ENCODE data around the gene PRR9. TPM values are rescaled to one million over a fixed set of nuclear protein-coding genes. Genes with fewer than 3 reads are reported as not detected.

The PRR9 gene
- total RNA-seq: 1 to 10 TPM in 1 of 7 donors, not detected in 6; 1.3 TPM
- under 1 TPM in 1 of 2 donors, not detected in 1; 0.13 TPM for polyA plus RNA-seq
- long read RNA-seq, donor 1, partial matches to known transcripts: 0 of 1 reads
- long read RNA-seq, donor 1, other reads (novel, unspliced or antisense): 0 of 1 reads
- long read RNA-seq, donor 2: 0 reads
- long read RNA-seq, donor 3: 0 reads

GRCh38 chr1:153217212-153217611 is at the start of gene PRR9:
Gene PRR9 (plus strand): TSS chr1:153217584. CDS start chr1:153218145, 561 bp downstream.
- TF ChIP-seq POLR2A (IDR thresholded peaks at IDR 0.05) (no peak), EP300 (IDR thresholded peaks at IDR 0.05) (no peak), CTCF (IDR thresholded peaks at IDR 0.05) (no peak)
- H3K4me1 ChIP-seq (ENCODE audit: insufficient read depth): peaks cover 2% of the 10 kb centered on the region
- intact Hi-C loops (cut with DNase I): no loop called here
- no peaks in the 10 kb centered on the region for H3K27me3 ChIP-seq
- no peak for DNase-seq
- no peak within 1 kb of the TSS for H3K4me3 ChIP-seq
- H3K27ac ChIP-seq: no peak within 1 kb of the TSS
- no peaks in the 10 kb centered on the region for H3K36me3 ChIP-seq
- 77 to 87% (median 86%) methylated on average over 3 of the region's 3 CpGs for WGBS, 3 donors
- no peaks in the 10 kb centered on the region for H3K9me3 ChIP-seq

- intact Hi-C loops (cut with DNase I): no loop called here
- H3K9me3 ChIP-seq: no peaks in the 10 kb centered on the region
- WGBS, 3 donors: 80 to 87% (median 87%) methylated on average over 2 of the region's 2 CpGs
- no peak overlapping the region for H3K27ac ChIP-seq
- H3K4me3 ChIP-seq: no peak overlapping the region
- no peak for DNase-seq
- no peaks in the 10 kb centered on the region for H3K27me3 ChIP-seq
- H3K4me1 ChIP-seq (ENCODE audit: insufficient read depth): no peaks in the 10 kb centered on the region
- TF ChIP-seq POLR2A (IDR thresholded peaks at IDR 0.05): no peak
- no peak for TF ChIP-seq CTCF (IDR thresholded peaks at IDR 0.05)
- TF ChIP-seq EP300 (IDR thresholded peaks at IDR 0.05): no peak
- no peaks in the 10 kb centered on the region for H3K36me3 ChIP-seq
Measured at GRCh38 chr1:153168686-153169085, 48.7 kb upstream of the PRR9 start.

- H3K36me3 ChIP-seq: no peaks in the 10 kb centered on the region
- DNase-seq: no peak
- H3K4me1 ChIP-seq (ENCODE audit: insufficient read depth): no peaks in the 10 kb centered on the region
- intact Hi-C loops (cut with DNase I): no loop called here
- H3K27ac ChIP-seq: no peak overlapping the region
- no peak overlapping the region for H3K4me3 ChIP-seq
- H3K9me3 ChIP-seq: no peaks in the 10 kb centered on the region
- TF ChIP-seq CTCF (IDR thresholded peaks at IDR 0.05): no peak
- no peak for TF ChIP-seq EP300 (IDR thresholded peaks at IDR 0.05)
- TF ChIP-seq POLR2A (IDR thresholded peaks at IDR 0.05): no peak
- no peaks in the 10 kb centered on the region for H3K27me3 ChIP-seq
Measured at GRCh38 chr1:153174624-153175023, 42.8 kb upstream of the PRR9 start.

- H3K9me3 ChIP-seq: no peaks in the 10 kb centered on the region
- no peaks in the 10 kb centered on the region for H3K36me3 ChIP-seq
- intact Hi-C loops (cut with DNase I): no loop called here
- TF ChIP-seq CTCF (IDR thresholded peaks at IDR 0.05) (no peak), EP300 (IDR thresholded peaks at IDR 0.05) (no peak), POLR2A (IDR thresholded peaks at IDR 0.05) (no peak)
- H3K27me3 ChIP-seq: no peaks in the 10 kb centered on the region
- H3K4me3 ChIP-seq: no peak overlapping the region
- no peak for DNase-seq
- H3K4me1 ChIP-seq (ENCODE audit: insufficient read depth): no peaks in the 10 kb centered on the region
- no peak overlapping the region for H3K27ac ChIP-seq
Measured at GRCh38 chr1:153178922-153179321, 38.5 kb upstream of the PRR9 start.
